KBM-7 (cell line): Measurements from ENCODE around the gene CRELD2.

Experiments
- DNase-seq: peaks from one replicate; pipeline ENCODE4 v3.0.0-alpha.2; 2015
- in situ Hi-C: fragments of 300-500 bp; cut with MboI; formaldehyde crosslinking; loops from 2 replicates; pipeline ENCODE4 v1.14.3; 2020; ENCODE audit warnings: low sequenced_read_pairs, low pct_unique_long_range_greater_than_20kb, mixed read lengths

The CRELD2 gene

DNA sequence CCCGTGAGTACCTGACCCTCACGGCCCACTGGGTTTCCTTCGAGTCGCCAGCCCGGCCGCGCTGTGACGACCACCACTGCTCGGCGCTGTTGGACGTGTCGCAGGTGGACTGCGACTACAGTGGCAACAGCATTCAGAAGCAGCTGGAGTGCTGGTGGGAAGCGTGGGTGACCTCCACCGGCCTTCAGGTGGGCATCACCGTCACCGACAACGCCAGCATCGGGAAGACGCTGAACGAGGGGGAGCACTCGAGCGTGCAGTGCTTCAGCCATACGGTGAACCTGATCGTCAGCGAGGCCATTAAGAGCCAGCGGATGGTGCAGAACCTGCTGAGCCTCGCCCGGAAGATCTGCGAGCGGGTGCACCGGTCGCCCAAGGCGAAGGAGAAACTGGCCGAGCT lies 32.6 kb upstream of the CRELD2 start:
- in situ Hi-C loops, result loop anchor here (25.0 kb wide), 1 partner anchor 99 kb away; no protein-coding TSS in a partner anchor
- DNase-seq, result no peak

DNA sequence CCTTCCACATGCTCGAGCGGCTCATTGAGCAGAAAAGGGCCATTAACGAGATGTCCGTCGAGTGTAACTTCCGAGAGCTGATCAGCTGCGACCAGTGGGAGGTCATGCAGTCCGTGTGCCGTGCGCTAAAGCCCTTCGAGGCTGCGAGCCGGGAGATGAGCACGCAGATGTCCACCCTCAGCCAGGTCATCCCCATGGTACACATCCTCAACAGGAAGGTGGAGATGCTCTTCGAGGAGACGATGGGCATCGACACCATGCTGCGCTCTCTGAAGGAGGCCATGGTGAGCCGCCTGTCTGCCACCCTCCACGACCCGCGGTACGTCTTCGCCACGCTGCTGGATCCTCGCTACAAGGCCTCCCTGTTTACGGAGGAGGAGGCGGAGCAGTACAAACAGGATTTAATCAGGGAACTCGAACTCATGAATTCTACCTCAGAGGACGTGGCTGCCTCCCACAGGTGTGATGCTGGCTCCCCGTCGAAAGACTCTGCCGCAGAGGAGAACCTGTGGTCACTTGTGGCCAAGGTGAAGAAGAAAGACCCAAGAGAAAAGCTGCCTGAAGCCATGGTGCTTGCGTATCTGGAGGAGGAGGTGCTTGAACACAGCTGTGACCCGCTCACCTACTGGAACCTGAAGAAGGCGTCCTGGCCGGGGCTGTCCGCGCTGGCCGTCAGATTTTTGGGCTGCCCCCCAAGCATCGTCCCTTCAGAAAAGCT lies 31.9 kb upstream of the CRELD2 start:
- in situ Hi-C loops, result loop anchor here (25.0 kb wide), 1 partner anchor 99 kb away; no protein-coding TSS in a partner anchor
- DNase-seq, result no peak

DNA sequence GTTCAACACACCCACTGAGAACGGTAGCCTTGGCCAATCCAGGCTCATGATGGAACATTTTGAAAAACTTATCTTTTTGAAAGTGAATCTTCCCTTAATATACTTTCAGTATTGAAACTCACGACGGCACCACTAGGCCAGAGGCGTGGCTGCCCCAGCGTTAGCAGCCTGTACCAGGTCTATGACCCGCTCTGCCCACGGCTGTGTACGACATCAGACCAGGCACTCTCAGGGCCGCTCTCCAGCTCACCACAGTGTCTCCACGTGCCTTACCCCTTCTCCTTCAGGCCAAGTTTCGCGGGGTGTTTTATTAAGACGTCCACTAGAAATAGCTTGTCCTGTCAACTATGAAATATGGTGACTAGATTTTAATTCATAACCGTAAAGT lies 31.4 kb upstream of the CRELD2 start:
- no peak for DNase-seq
- in situ Hi-C loops, result loop anchor here (25.0 kb wide), 1 partner anchor 100 kb away; no protein-coding TSS in a partner anchor

DNA sequence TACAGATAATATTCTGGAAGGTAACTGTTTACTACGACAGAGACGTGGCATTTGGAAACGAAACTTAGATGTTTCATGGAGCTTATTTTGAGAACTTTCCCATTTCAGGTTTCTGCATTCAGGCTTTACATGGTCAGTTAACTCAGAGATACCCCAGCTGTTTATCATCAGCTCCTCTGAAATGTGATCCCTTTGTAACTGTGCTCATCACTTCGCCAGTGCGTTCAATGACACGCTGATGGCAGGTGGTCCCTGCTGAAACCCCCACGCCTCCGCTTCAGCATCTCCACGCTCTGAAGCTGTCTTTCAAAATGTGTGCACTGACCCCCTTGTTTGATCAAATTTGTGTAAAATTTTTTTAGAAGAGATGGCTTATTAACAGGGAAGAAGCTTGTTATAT lies 30.7 kb upstream of the CRELD2 start:
- in situ Hi-C loops, result loop anchor here (25.0 kb wide), 1 partner anchor 100 kb away; no protein-coding TSS in a partner anchor
- DNase-seq, result no peak

DNA sequence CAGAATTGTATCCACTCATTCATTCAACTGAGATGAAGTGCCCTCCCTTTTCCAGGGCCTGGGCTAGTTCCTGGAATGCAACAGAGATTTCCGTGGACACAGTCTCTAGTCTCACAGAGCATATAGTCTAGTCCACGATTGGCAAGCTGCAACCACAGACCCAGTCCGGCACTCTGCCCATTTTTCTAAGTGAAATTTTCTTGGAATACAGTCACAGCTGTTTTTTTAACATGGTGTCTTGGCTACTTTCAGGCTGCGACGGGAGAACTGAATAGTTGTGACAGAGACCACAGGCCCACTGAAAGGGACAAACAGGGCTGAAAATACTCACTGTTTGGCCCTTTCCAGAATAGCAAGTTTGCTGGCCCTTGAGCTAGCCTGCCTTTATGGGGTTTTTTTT lies 29.4 kb upstream of the CRELD2 start:
- in situ Hi-C loops, result loop anchor here (25.0 kb wide), 1 partner anchor 102 kb away; no protein-coding TSS in a partner anchor
- no peak for DNase-seq

DNA sequence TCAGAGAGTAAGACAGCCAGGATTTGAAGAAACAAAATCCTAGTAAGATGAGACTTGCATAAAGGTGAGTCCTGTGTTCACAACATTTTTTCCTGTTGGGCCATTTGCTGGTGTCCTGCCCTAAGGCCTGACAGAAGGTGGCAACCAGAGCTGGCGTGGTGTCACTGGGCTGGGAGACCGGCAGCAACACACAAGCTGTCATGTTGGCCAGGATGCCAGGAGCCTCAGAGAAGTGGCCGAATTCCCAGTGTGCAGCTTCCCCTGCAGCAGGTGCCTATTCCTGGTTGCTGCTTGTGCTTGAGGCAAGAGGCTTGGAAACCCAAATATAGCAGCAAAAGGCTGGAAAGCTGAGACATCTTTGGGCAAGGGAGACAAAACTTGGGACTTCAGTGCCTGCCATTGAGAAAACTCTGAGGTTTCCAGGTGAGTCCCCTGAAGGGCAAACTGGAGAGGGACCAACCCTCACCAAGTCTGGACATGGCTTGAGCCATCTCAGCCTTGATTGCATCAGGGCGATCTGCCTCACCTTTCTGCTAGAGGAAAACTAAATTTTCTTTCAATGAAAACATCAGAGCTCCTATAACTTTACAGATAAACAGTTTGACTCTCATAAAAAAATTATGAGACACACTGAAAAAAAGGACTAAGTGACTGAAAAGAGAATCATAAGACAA lies 26.1 kb upstream of the CRELD2 start:
- in situ Hi-C loops, result loop anchor here (25.0 kb wide), 1 partner anchor 105 kb away; no protein-coding TSS in a partner anchor

DNA sequence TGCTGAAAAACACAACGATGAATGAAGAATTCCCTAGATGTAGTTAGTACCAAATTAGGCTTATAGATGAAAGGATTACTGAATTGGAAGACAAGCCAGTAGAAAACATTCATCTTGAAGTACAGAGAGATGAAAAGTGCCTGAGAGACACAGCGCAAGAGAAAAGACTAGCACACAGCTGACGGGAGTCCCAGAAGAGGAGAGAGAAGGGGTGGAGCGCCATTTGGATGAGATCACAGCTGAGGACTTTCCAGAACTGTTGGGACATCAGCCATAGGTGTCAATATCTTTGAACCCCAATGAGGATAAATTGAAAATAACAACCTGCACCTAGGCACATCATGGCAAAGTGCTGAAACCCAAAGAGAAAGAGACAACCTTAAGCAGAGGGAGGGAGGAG lies 25.4 kb upstream of the CRELD2 start:
- DNase-seq, result no peak
- in situ Hi-C loops, result loop anchor here (25.0 kb wide), 1 partner anchor 106 kb away; no protein-coding TSS in a partner anchor

More for the DNA sequence above, 26.1 kb upstream of the CRELD2 start:
- DNase-seq, result no peak

DNA sequence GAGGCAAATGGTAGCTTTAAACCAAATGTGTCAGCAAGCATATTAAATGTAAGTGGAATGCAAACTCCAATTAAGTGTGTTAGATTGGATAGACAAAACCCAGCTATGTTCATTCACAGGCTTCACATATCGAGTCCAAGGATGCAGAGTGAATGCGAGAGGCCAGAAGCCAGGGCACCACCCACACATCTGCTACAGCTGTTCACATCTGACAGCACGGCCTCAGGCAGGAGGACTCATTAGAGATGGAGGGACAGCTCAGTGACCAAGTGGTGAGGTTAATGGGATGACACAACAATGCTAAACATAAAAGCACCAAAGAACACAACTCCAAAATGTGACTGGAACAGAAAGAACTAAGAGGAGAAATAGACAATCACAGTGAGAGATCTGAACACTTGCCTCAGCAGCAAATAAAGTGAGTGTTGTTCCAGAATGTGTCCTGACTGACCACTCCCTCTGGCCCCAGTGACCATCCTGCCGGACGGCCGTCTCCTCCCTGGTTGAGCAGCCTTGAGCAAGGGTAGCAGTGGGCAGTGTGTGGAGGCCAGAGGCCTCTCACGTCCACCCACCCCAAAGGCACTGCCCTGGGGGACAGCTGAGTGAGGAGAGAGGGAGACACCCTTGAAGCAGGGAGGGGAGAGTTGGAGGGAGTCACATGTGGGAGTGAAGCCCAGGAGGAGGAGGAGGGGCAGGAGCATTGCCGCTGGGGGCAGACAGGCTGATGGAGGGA lies 23.9 kb upstream of the CRELD2 start:
- in situ Hi-C loops, result loop anchor here (25.0 kb wide), 1 partner anchor 107 kb away; no protein-coding TSS in a partner anchor
- no peak for DNase-seq

DNA sequence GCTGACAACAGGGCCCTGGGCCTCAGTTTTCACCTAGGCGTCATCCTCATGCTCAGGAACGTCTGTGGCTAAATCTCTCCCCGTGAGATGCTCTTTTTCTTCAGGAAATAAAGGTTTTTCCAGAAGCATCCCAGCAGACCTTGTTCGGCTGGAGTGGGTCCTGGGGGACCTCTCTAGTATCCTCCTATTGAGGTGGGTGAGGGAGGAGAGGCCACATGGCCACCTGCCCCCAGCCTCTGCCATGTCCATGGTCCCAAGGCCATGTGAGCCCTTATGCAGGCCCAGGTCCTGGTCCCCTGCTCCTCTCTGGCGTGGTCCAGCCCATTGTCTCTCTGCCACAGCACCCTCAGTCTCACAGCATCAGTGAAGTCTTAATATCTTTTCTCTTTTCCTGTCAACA lies 22.2 kb upstream of the CRELD2 start:
- in situ Hi-C loops, result loop anchor here (25.0 kb wide), 1 partner anchor 109 kb away; no protein-coding TSS in a partner anchor
- no peak for DNase-seq

DNA sequence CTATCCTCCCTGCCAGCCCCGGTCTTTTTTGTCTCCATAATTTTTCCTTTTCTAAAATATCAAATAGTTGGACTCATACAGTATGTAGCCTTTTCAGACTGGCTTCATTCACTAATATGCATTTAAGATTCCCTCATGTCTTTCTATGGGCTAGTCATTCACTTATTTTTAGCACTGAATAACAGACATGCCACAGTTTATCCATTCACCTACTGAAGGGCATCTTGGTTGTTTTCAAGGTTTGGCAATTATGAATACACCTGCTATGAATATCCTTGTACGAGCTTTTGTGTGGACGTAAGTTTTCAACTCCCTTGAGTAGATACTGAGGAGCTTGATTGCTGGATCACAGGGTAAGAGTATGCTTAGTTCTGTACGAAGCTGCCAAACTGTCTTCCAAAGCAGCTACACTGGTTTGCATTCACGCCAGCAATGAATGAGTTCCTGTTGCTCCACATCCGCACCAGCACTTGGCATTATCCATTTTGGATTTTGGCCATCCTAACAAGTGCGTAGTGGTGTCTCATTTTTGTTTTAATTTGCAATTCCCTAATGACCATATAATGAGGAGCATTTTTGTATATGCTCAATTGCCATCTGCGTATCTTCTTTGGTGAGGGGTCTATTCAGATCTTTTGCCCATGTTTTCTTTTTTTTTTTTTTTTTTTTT lies 21.3 kb upstream of the CRELD2 start:
- no peak for DNase-seq
- in situ Hi-C loops, result loop anchor here (25.0 kb wide), 1 partner anchor 110 kb away; no protein-coding TSS in a partner anchor

DNA sequence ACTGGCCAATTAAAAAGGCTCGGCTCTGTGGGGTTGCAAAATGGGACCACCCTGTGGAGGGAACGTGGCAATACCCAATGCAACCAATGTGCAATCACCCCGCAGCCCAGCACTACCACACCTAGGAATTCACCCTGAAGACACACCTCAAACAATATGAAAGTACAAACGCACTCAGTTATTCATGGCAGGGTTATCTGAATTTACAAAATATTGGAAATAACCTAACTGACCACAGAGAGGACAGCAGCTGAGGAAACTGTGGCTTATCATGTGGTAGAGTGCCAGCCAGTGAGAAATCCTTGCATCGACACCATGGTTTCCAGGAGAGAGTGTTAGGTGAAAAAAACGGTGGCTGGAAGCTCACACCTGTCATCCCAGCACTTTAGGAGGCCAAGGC lies 18.9 kb upstream of the CRELD2 start:
- no peak for DNase-seq
- in situ Hi-C loops, result loop anchor here (25.0 kb wide), 1 partner anchor 112 kb away; no protein-coding TSS in a partner anchor

DNA sequence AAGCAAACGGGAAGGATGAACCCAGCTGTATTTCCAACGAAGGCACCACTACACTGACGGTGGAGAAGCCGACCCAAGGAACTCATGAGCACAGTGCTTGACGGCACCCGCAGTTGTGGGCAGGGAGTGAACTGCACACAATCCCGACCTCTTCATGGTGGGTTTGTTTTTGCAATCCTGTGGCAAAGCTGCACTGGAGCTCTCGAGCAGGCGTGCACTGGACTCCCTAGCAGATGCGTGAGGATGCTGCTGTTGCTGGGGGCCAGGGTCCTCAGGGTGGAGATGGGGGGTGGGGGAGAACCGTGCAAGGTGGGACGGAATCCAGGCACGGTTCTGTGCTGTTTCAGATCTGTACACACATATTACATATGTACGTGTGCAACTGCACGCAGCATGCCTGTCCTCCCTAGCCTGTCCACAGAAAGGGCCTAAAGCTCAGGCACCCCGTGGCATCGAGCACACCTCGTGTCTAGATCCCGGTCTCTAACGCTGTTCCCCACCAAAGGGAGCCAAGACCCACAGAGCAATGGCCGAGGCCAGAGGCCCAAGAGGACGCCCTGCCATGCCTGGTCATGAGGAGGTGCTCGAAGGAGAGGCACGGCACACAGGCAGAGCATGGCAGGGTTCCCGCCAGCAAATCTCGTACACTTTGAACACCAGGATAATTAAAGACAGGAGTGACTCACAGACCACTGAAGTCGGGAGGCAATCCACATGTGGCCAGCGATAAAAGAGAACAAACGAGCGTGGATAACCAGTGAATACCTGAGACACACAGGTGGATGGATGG lies 17.8 kb upstream of the CRELD2 start:
- no peak for DNase-seq
- in situ Hi-C loops, result no loop called here

DNA sequence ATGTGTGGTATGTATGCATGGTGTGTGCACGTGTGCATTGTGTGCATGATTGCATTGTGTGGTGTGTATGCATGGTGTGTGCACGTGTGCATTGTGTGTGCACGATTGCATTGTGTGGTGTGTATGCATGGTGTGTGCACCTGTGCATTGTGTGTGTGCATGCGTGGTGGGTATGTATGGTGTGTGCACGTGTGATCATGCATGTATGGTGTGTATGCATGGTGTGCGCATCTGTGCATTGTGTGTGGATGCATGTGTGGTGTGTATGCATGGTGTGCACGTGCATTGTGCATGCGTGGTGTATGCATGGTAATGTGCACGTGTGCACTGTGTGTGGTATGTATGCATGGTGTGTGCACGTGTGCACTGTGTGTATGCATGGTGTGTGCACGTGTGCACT lies 17.0 kb upstream of the CRELD2 start:
- in situ Hi-C loops, result no loop called here
- DNase-seq, result no peak

DNA sequence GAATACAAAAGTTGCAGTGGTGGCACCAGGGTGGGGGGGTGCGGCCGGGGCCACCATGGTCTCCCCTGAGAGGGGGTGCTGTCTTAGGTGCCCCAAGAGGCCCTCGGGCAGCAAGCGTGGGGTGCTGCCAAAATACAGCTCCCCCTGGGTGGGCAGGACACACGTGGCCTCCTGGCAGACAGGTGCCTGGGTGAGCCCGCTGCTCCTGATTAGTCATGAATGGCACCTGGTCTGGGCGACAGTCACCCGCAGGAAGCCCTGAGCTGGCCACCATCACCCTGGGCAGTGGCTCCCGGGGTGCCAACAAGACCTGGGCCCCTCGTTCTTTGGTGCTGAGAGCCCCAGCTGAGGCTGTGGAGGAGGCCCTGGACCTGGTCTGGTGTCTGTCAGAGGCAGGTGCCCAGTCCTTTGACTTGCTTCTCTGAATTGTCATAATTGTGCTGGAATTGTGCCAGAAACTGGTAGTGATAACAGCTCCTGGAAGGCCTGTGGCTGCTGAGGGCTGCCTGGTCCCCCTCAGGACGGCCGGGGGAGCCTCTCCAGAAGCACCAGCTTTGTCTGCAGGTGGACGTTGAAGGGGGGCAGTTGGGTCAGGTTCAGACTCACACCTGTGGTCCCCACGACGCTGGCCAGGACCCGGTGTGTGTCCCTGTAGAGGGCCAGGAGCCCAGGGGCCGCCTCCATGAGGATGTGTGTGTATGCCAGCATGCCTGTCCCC lies 15.0 kb upstream of the CRELD2 start:
- in situ Hi-C loops, result no loop called here
- DNase-seq, result no peak

DNA sequence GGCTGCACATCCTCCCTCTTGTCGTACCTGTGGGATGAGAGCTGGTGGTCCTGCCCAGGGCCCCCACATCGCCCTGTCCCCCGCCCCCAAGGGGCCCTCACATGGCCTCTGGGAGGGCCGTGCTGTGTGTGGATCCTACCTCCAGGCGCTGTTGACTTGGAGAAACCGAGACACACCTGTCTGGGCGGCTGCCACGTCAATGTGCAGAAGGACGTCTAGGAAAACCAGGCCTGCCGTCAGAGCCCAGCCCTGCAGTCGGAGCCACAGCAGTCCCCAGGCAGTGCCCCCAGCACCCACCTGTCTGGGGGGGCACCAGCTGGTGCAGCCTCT lies 14.4 kb upstream of the CRELD2 start:
- in situ Hi-C loops, result no loop called here
- DNase-seq, result no peak

DNA sequence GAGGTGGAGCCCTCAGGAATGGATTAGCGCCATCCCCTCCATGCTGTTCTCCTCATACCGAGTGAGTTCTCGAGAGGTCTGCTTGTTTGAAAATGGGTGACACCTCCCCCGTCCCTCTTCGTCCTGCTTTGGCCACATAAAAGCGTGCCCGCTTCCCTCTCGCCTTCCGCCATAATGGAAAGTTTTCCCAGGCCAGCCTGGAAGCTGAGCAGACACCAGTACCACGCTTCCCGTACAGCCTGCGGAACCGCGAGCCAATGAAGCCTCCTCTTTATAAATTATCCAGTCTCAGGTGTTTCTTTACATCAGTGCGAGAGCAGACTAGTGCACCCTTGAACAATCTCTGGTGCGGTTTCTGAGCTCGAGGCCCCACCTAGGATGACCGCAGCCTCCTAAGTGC lies 13.0 kb upstream of the CRELD2 start:
- no peak for DNase-seq
- in situ Hi-C loops, result no loop called here

DNA sequence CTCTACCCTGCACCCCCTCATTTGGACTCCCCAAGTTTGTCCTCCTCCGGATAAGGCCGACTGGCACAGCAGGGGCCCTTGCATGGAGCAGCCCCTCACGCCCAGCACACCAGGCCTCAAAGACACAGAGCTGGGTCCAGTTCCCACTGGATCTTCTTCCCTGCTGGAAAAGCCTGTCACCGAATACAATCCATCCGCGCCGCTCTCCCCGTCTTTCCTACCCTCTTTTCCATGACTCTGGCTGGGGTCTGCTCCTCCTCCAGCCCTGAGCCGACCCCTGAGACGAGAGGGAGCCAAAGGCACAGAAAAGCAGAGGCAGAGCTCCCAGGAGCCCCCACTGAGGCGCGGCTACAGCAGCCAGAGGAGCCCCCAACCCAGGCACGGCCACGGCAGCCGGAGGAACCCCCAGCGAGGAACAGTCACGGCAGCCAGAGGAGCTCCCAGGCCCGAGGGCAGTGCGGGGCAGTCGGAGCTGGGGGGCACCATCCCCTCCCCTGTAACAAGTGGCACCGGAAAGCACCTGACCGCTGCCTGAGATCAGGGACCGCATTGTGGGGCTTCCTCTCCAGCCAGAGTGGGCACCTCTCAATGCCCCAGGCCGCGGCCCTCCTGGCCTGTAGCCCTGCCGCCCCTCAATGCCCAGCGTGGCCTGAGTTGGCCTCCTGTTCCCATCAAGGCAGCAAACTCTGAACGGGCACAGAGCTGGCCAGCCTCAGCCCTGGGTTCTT lies 12.2 kb upstream of the CRELD2 start:
- in situ Hi-C loops, result no loop called here
- no peak for DNase-seq
